Osteoblast (primary cell): ENCODE measurements around the gene FOXQ1. TPM values are rescaled to one million over a fixed set of nuclear protein-coding genes. Genes with fewer than 3 reads are reported as not detected.

Experiments used
- DNase-seq: peaks from one replicate; pipeline ENCODE4 v3.0.0; 2011; ENCODE audit warnings: low spot score, mixed read lengths; ENCODE audit not compliant: insufficient read length; ENCODE audit errors: missing footprints
- H2AFZ ChIP-seq: 2 replicates; pipeline ENCODE4 v1.6.0; 2011; ENCODE audit warnings: mild to moderate bottlenecking, low read length
- H3K27ac ChIP-seq: 2 replicates; pipeline ENCODE4 v1.5.1; 2011; ENCODE audit warnings: mild to moderate bottlenecking, low read depth, low read length, moderate library complexity
- H3K27me3 ChIP-seq: 2 replicates; pipeline ENCODE4 v1.6.0; 2012; ENCODE audit warnings: mild to moderate bottlenecking, control low read depth, inconsistent platforms, low read length, moderate library complexity; ENCODE audit not compliant: insufficient read depth
- H3K36me3 ChIP-seq: 2 replicates; pipeline ENCODE4 v1.5.1; 2011; ENCODE audit warnings: mild to moderate bottlenecking, low read length, control low read depth, moderate library complexity; ENCODE audit not compliant: insufficient read depth
- H3K4me1 ChIP-seq: 2 replicates; pipeline ENCODE4 v1.5.1; 2011; ENCODE audit warnings: mild to moderate bottlenecking, low read length, control low read depth, moderate library complexity; ENCODE audit not compliant: insufficient read depth
- H3K4me2 ChIP-seq: 2 replicates; pipeline ENCODE4 v1.6.0; 2011; ENCODE audit warnings: mild to moderate bottlenecking, low read length; ENCODE audit not compliant: insufficient read depth
- H3K4me3 ChIP-seq: fragments of 200-600 bp; sonication (generic); 3 replicates; pipeline ENCODE4 v1.5.1; 2012; ENCODE audit warnings: mild to moderate bottlenecking, low read length, inconsistent platforms; ENCODE audit not compliant: insufficient read depth
- H3K79me2 ChIP-seq: 2 replicates; pipeline ENCODE4 v1.6.0; 2012; ENCODE audit warnings: mild to moderate bottlenecking, low read length, control low read depth, inconsistent platforms; ENCODE audit not compliant: insufficient read depth
- H3K9me3 ChIP-seq: 2 replicates; pipeline ENCODE4 v1.5.1; 2011; ENCODE audit warnings: low read depth, low read length, control low read depth
- H4K20me1 ChIP-seq: 2 replicates; pipeline ENCODE4 v1.6.0; 2012; ENCODE audit warnings: mild to moderate bottlenecking, low read length, control low read depth; ENCODE audit not compliant: insufficient read depth
- CTCF ChIP-seq: IDR thresholded peaks from 2 replicates; pipeline ENCODE4 v1.5.1; 2011; ENCODE audit warnings: mild to moderate bottlenecking, low read depth, low read length, moderate library complexity; ENCODE audit errors: extremely low read depth
- total RNA-seq: library from RNA; depleted of rRNA; stranded (reverse); fragments of >200 nt; gene quantifications from 2 replicates; pipeline ENCODE4 v1.2.3, GENCODE V29; 2012

Gene FOXQ1
- total RNA-seq, 1 donor, result 2.5 TPM

GRCh38 chr6:1285556-1285955, 26.3 kb upstream of the FOXQ1 start:
- no peak overlapping the region for H3K27ac ChIP-seq
- H3K4me2 ChIP-seq, result peak overlapping the region; percentile 9
- DNase-seq, result no peak
- H3K79me2 ChIP-seq, result no peaks in the 10 kb centered on the region
- H3K4me1 ChIP-seq, result no peaks in the 10 kb centered on the region
- no peaks in the 10 kb centered on the region for H3K36me3 ChIP-seq
- H4K20me1 ChIP-seq, result no peaks in the 10 kb centered on the region
- no peaks in the 10 kb centered on the region for H3K9me3 ChIP-seq
- no peak overlapping the region for H2AFZ ChIP-seq
- H3K4me3 ChIP-seq, result no peak overlapping the region
- no peak for TF ChIP-seq CTCF
- H3K27me3 ChIP-seq, result no peaks in the 10 kb centered on the region

GRCh38 chr6:1285956-1286355, 25.9 kb upstream of the FOXQ1 start:
- Histone ChIP-seq H3K27ac (no peak overlapping the region), H3K9me3 (no peaks in the 10 kb centered on the region), H3K36me3 (no peaks in the 10 kb centered on the region), H3K4me3 (no peak overlapping the region), H3K27me3 (no peaks in the 10 kb centered on the region), H3K79me2 (no peaks in the 10 kb centered on the region), H2AFZ (no peak overlapping the region), H4K20me1 (no peaks in the 10 kb centered on the region), H3K4me2 (peak overlapping the region; percentile 9), H3K4me1 (no peaks in the 10 kb centered on the region)
- peak; percentile 76 for DNase-seq
- no peak for TF ChIP-seq CTCF

- no peak overlapping the region for H3K4me3 ChIP-seq
- no peaks in the 10 kb centered on the region for H4K20me1 ChIP-seq
- no peak overlapping the region for H2AFZ ChIP-seq
- no peaks in the 10 kb centered on the region for H3K4me1 ChIP-seq
- H3K27ac ChIP-seq, result no peak overlapping the region
- H3K79me2 ChIP-seq, result no peaks in the 10 kb centered on the region
- DNase-seq, result peak; percentile 60
- no peaks in the 10 kb centered on the region for H3K9me3 ChIP-seq
- no peak overlapping the region for H3K4me2 ChIP-seq
- TF ChIP-seq CTCF, result no peak
- no peaks in the 10 kb centered on the region for H3K27me3 ChIP-seq
- no peaks in the 10 kb centered on the region for H3K36me3 ChIP-seq
Observed at GRCh38 chr6:1287103-1287591, 24.8 kb upstream of the FOXQ1 start.

- Histone ChIP-seq H3K4me3 (no peak overlapping the region), H3K27me3 (peaks cover 2% of the 10 kb centered on the region), H3K27ac (no peak overlapping the region), H2AFZ (no peak overlapping the region), H3K9me3 (no peaks in the 10 kb centered on the region), H3K79me2 (no peaks in the 10 kb centered on the region), H4K20me1 (no peaks in the 10 kb centered on the region), H3K4me2 (no peak overlapping the region), H3K4me1 (no peaks in the 10 kb centered on the region), H3K36me3 (no peaks in the 10 kb centered on the region)
- TF ChIP-seq CTCF, result no peak
- no peak for DNase-seq
Observed at GRCh38 chr6:1290086-1290485, 21.8 kb upstream of the FOXQ1 start.
